ENCODE results near the gene GRAMD1B.
A peak's percentile ranks its signal among the peaks of the same experiment; 100 is the strongest.

GRAMD1B gene

GRCh38 chr11:123586568-123586967 lies 156.5 kb downstream of the GRAMD1B start:
- Mint-ChIP-seq H3K4me3 (no peak overlapping the region), H3K27ac (peak overlapping the region; percentile 69), H3K4me1 (peaks cover 39% of the 10 kb centered on the region), H3K9me3 (no peaks in the 10 kb centered on the region), H3K27me3 (ENCODE audit: low read depth, poor library complexity) (peaks cover 6% of the 10 kb centered on the region), H3K36me3 (ENCODE audit: low read depth) (peaks cover 9% of the 10 kb centered on the region)
- no peak for TF ChIP-seq CTCF (IDR thresholded peaks at IDR 0.05)
- DNase-seq: no peak

- H3K4me3 Mint-ChIP-seq: no peak overlapping the region
Measured at GRCh38 chr11:123587044-123587443, 157.0 kb downstream of the GRAMD1B start.

GRCh38 chr11:123587559-123587958 lies 157.5 kb downstream of the GRAMD1B start:
- Mint-ChIP-seq H3K9me3 (peaks cover 4% of the 10 kb centered on the region), H3K4me3 (no peak overlapping the region), H3K27me3 (ENCODE audit: low read depth, poor library complexity) (peaks cover 3% of the 10 kb centered on the region), H3K4me1 (peaks cover 39% of the 10 kb centered on the region), H3K27ac (no peak overlapping the region), H3K36me3 (ENCODE audit: low read depth) (peaks cover 19% of the 10 kb centered on the region)
- TF ChIP-seq CTCF (IDR thresholded peaks at IDR 0.05): no peak
- no peak for DNase-seq

More at GRCh38 chr11:123587044-123587443, 157.0 kb downstream of the GRAMD1B start:
- no peak overlapping the region for H3K27ac Mint-ChIP-seq
- H3K9me3 Mint-ChIP-seq: no peaks in the 10 kb centered on the region
- DNase-seq: no peak
- TF ChIP-seq CTCF (IDR thresholded peaks at IDR 0.05): no peak
- peaks cover 14% of the 10 kb centered on the region for H3K36me3 Mint-ChIP-seq (ENCODE audit: low read depth)
- H3K27me3 Mint-ChIP-seq (ENCODE audit: low read depth, poor library complexity): peaks cover 3% of the 10 kb centered on the region
- peaks cover 39% of the 10 kb centered on the region for H3K4me1 Mint-ChIP-seq

- H3K27me3 Mint-ChIP-seq (ENCODE audit: low read depth, poor library complexity): peaks cover 3% of the 10 kb centered on the region
- H3K4me3 Mint-ChIP-seq: no peak overlapping the region
- H3K27ac Mint-ChIP-seq: no peak overlapping the region
- no peak for TF ChIP-seq CTCF (IDR thresholded peaks at IDR 0.05)
- H3K36me3 Mint-ChIP-seq (ENCODE audit: low read depth): peaks cover 19% of the 10 kb centered on the region
- H3K9me3 Mint-ChIP-seq: peaks cover 5% of the 10 kb centered on the region
- H3K4me1 Mint-ChIP-seq: peaks cover 36% of the 10 kb centered on the region
- DNase-seq: no peak
Measured at GRCh38 chr11:123588117-123588863, 158.2 kb downstream of the GRAMD1B start.

GRCh38 chr11:123588864-123589262 lies 158.8 kb downstream of the GRAMD1B start:
- peaks cover 11% of the 10 kb centered on the region for H3K9me3 Mint-ChIP-seq
- H3K27ac Mint-ChIP-seq: no peak overlapping the region
- H3K4me3 Mint-ChIP-seq: no peak overlapping the region
- H3K27me3 Mint-ChIP-seq (ENCODE audit: low read depth, poor library complexity): no peaks in the 10 kb centered on the region
- TF ChIP-seq CTCF (IDR thresholded peaks at IDR 0.05): no peak
- no peak for DNase-seq
- H3K4me1 Mint-ChIP-seq: peaks cover 40% of the 10 kb centered on the region
- H3K36me3 Mint-ChIP-seq (ENCODE audit: low read depth): peaks cover 24% of the 10 kb centered on the region
